Measurements from ENCODE around the gene TBX4.

TBX4 gene

GRCh38 chr17:61426482-61427304, 25.5 kb upstream of the TBX4 start:
- TF ChIP-seq RAD21 (IDR thresholded peaks at IDR 0.05; ENCODE audit: low read depth) (no peak), TCF12 (IDR thresholded peaks at IDR 0.05; ENCODE audit: low read depth) (no peak), FOXM1 (IDR thresholded peaks at IDR 0.05; ENCODE audit: borderline replicate concordance, low read depth) (no peak)

GRCh38 chr17:61427567-61427966, 24.7 kb upstream of the TBX4 start:
- TF ChIP-seq NFIC (IDR thresholded peaks at IDR 0.05), result no peak
- no peak for TF ChIP-seq TEAD4 (IDR thresholded peaks at IDR 0.05)
- no peak for TF ChIP-seq MAX (IDR thresholded peaks at IDR 0.05)
- TF ChIP-seq TCF12 (IDR thresholded peaks at IDR 0.05; ENCODE audit: low read depth), result no peak
- TF ChIP-seq REST (IDR thresholded peaks at IDR 0.05; ENCODE audit: low read depth), result no peak
- no peak for TF ChIP-seq CREB1 (IDR thresholded peaks at IDR 0.05; ENCODE audit: low read depth)
- TF ChIP-seq RAD21 (IDR thresholded peaks at IDR 0.05; ENCODE audit: low read depth), result no peak
- TF ChIP-seq YY1 (IDR thresholded peaks at IDR 0.05; ENCODE audit: low read depth), result no peak

GRCh38 chr17:61429274-61429673, 22.9 kb upstream of the TBX4 start:
- TF ChIP-seq CEBPB (IDR thresholded peaks at IDR 0.05), result no peak
- TF ChIP-seq REST (IDR thresholded peaks at IDR 0.05; ENCODE audit: low read depth), result no peak
- TF ChIP-seq ZBTB7A (IDR thresholded peaks at IDR 0.05; ENCODE audit: low read depth), result no peak
- TF ChIP-seq TEAD4 (IDR thresholded peaks at IDR 0.05), result no peak
- TF ChIP-seq EGR1 (IDR thresholded peaks at IDR 0.05), result no peak
- TF ChIP-seq CREB1 (IDR thresholded peaks at IDR 0.05; ENCODE audit: low read depth), result no peak
- TF ChIP-seq FOXM1 (IDR thresholded peaks at IDR 0.05; ENCODE audit: borderline replicate concordance, low read depth), result no peak
- no peak for TF ChIP-seq NFIC (IDR thresholded peaks at IDR 0.05)
- TF ChIP-seq USF1 (IDR thresholded peaks at IDR 0.05), result no peak
- TF ChIP-seq YY1 (IDR thresholded peaks at IDR 0.05; ENCODE audit: low read depth), result no peak
- no peak for TF ChIP-seq MAX (IDR thresholded peaks at IDR 0.05)
- TF ChIP-seq RAD21 (IDR thresholded peaks at IDR 0.05; ENCODE audit: low read depth), result no peak
- TF ChIP-seq EP300 (IDR thresholded peaks at IDR 0.05; ENCODE audit: borderline replicate concordance), result no peak

- TF ChIP-seq USF1 (IDR thresholded peaks at IDR 0.05) (no peak), CREB1 (IDR thresholded peaks at IDR 0.05; ENCODE audit: low read depth) (no peak), NFIC (IDR thresholded peaks at IDR 0.05) (no peak), MAX (IDR thresholded peaks at IDR 0.05) (no peak), CEBPB (IDR thresholded peaks at IDR 0.05) (no peak), REST (IDR thresholded peaks at IDR 0.05; ENCODE audit: low read depth) (no peak), TAF1 (IDR thresholded peaks at IDR 0.05; ENCODE audit: low read depth) (no peak), EGR1 (IDR thresholded peaks at IDR 0.05) (no peak), YY1 (IDR thresholded peaks at IDR 0.05; ENCODE audit: low read depth) (no peak), EP300 (IDR thresholded peaks at IDR 0.05; ENCODE audit: borderline replicate concordance) (no peak), FOXM1 (IDR thresholded peaks at IDR 0.05; ENCODE audit: borderline replicate concordance, low read depth) (no peak), ZBTB7A (IDR thresholded peaks at IDR 0.05; ENCODE audit: low read depth) (no peak), TEAD4 (IDR thresholded peaks at IDR 0.05) (no peak), TCF12 (IDR thresholded peaks at IDR 0.05; ENCODE audit: low read depth) (no peak)
These were observed 20.5 kb upstream of the TBX4 start for GRCh38 chr17:61431594-61432311.

Data from Ishikawa (cell line).